ENCODE measurements around the gene CDH23. TPM values are rescaled to one million over a fixed set of nuclear protein-coding genes. Genes with fewer than 3 reads are reported as not detected.

Gene CDH23
- total and polyA plus RNA-seq, 2 experiments from 2014 or later: 0.30 to 1.5 TPM

DNA sequence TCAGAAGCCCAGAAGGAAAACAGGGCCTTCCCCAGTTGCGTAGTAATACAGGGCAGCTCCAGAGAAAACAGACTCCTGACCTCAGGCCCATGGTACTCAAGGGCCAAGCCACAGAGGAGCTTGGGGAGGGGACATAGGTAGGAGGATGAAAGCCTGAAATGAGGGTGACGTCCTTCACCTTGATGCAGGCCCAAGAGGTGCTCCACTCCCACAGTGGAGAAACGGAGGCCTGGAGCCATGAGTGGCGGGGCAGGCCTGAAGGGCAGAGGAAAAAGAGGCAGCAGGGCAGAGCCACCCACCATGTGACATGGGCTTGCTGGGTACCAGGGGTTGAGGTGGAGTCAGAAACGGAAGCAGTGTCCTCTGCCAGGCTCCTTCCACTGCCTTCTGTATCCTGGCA lies 239.9 kb downstream of the CDH23 start:
- WGBS (ENCODE audit: low lambda C conversion rate, missing lambda C conversion rate): 90% methylated on average over 5 of the region's 5 CpGs
- Histone ChIP-seq H3K9me2 (replicated peaks; ENCODE audit: insufficient read depth) (no peaks in the 10 kb centered on the region), H3K4me3 (no peak overlapping the region), H3K36me3 (replicated peaks; ENCODE audit: insufficient read depth, low read depth) (no peaks in the 10 kb centered on the region), H3K27ac (no peak overlapping the region), H3K27me3 (no peaks in the 10 kb centered on the region), H3K4me2 (no peak overlapping the region), H3K9me3 (ENCODE audit: low read depth) (no peaks in the 10 kb centered on the region), H3K79me2 (no peaks in the 10 kb centered on the region), H2AFZ (no peak overlapping the region), H4K20me1 (ENCODE audit: insufficient read depth, poor library complexity, severe bottlenecking) (no peaks in the 10 kb centered on the region), H3K4me1 (ENCODE audit: insufficient read depth) (peaks cover 38% of the 10 kb centered on the region)
- no peak for TF ChIP-seq EZH2phosphoT487 (IDR thresholded peaks at IDR 0.05; ENCODE audit: low read depth, severe bottlenecking, unreplicated experiment)
- no peak for TF ChIP-seq EZH2 (IDR thresholded peaks at IDR 0.05; ENCODE audit: borderline replicate concordance)
- no peak for TF ChIP-seq CTCF (IDR thresholded peaks at IDR 0.05; ENCODE audit: poor library complexity)
- no peak for DNase-seq (ENCODE audit: low spot score)

- Histone ChIP-seq H3K79me2 (no peaks in the 10 kb centered on the region), H3K9me2 (replicated peaks; ENCODE audit: insufficient read depth) (no peaks in the 10 kb centered on the region), H3K27ac (no peak overlapping the region), H2AFZ (no peak overlapping the region), H3K27me3 (no peaks in the 10 kb centered on the region), H3K36me3 (replicated peaks; ENCODE audit: insufficient read depth, low read depth) (no peaks in the 10 kb centered on the region), H3K4me1 (ENCODE audit: insufficient read depth) (peaks cover 36% of the 10 kb centered on the region), H3K4me2 (no peak overlapping the region), H3K9me3 (ENCODE audit: low read depth) (no peaks in the 10 kb centered on the region), H4K20me1 (ENCODE audit: insufficient read depth, poor library complexity, severe bottlenecking) (no peaks in the 10 kb centered on the region), H3K4me3 (no peak overlapping the region)
- TF ChIP-seq EZH2phosphoT487 (IDR thresholded peaks at IDR 0.05; ENCODE audit: low read depth, severe bottlenecking, unreplicated experiment): no peak
- TF ChIP-seq CTCF (IDR thresholded peaks at IDR 0.05; ENCODE audit: poor library complexity): no peak
- no peak for TF ChIP-seq EZH2 (IDR thresholded peaks at IDR 0.05; ENCODE audit: borderline replicate concordance)
- 94% methylated on average over 2 of the region's 2 CpGs for WGBS (ENCODE audit: low lambda C conversion rate, missing lambda C conversion rate)
- DNase-seq (ENCODE audit: low spot score): no peak
Observed at GRCh38 chr10:71637305-71637704, 240.6 kb downstream of the CDH23 start.

- Histone ChIP-seq H3K4me2 (peak overlapping the region; percentile 38), H3K4me3 (no peak overlapping the region)
- 42% methylated on average over 14 of the region's 14 CpGs for WGBS (ENCODE audit: low lambda C conversion rate, missing lambda C conversion rate)
Observed at GRCh38 chr10:71638064-71638821, 241.5 kb downstream of the CDH23 start.

More at GRCh38 chr10:71638064-71638821, 241.5 kb downstream of the CDH23 start:
- DNase-seq (ENCODE audit: low spot score): peak; percentile 73
- Histone ChIP-seq H2AFZ (no peak overlapping the region), H3K27me3 (no peaks in the 10 kb centered on the region), H3K4me1 (ENCODE audit: insufficient read depth) (peaks cover 36% of the 10 kb centered on the region), H3K9me2 (replicated peaks; ENCODE audit: insufficient read depth) (no peaks in the 10 kb centered on the region), H3K9me3 (ENCODE audit: low read depth) (no peaks in the 10 kb centered on the region), H3K79me2 (no peaks in the 10 kb centered on the region), H3K27ac (peak overlapping the region; percentile 89), H3K36me3 (replicated peaks; ENCODE audit: insufficient read depth, low read depth) (no peaks in the 10 kb centered on the region), H4K20me1 (ENCODE audit: insufficient read depth, poor library complexity, severe bottlenecking) (no peaks in the 10 kb centered on the region)
- TF ChIP-seq EZH2 (IDR thresholded peaks at IDR 0.05; ENCODE audit: borderline replicate concordance) (no peak), CTCF (IDR thresholded peaks at IDR 0.05; ENCODE audit: poor library complexity) (no peak), EZH2phosphoT487 (IDR thresholded peaks at IDR 0.05; ENCODE audit: low read depth, severe bottlenecking, unreplicated experiment) (no peak)
